HG03571 (cell line): ENCODE measurements around the gene DDI2.

ENCODE experiments used
- ATAC-seq: cut with Tn5 transposase; IDR thresholded peaks from one replicate; pipeline ENCODE4 v1.9.1; 2021; ENCODE audit not compliant: unreplicated experiment

Gene DDI2

GRCh38 chr1:15605398-15606383, 11.6 kb upstream of the DDI2 start:
- no peak for ATAC-seq

GRCh38 chr1:15609631-15610030, 7.6 kb upstream of the DDI2 start:
- no peak for ATAC-seq

GRCh38 chr1:15610167-15610566, 7.1 kb upstream of the DDI2 start:
- no peak for ATAC-seq

GRCh38 chr1:15616373-15617172, 685 bp upstream of the DDI2 start:
- ATAC-seq = no peak

GRCh38 chr1:15618077-15618654, 908 bp downstream of the DDI2 start:
- ATAC-seq = peak; percentile 35

- no peak for ATAC-seq
Observed at GRCh38 chr1:15618655-15619525, 1.6 kb downstream of the DDI2 start.

- no peak for ATAC-seq
Observed at GRCh38 chr1:15620155-15620545, 2.9 kb downstream of the DDI2 start.

- ATAC-seq = no peak
Observed at GRCh38 chr1:15620902-15621682, 3.8 kb downstream of the DDI2 start.

- ATAC-seq = no peak
Observed at GRCh38 chr1:15621975-15622374, 4.7 kb downstream of the DDI2 start.

- no peak for ATAC-seq
Observed at GRCh38 chr1:15622712-15623373, 5.6 kb downstream of the DDI2 start.

- no peak for ATAC-seq
Observed at GRCh38 chr1:15623435-15623834, 6.2 kb downstream of the DDI2 start.

GRCh38 chr1:15624133-15624714, 7.0 kb downstream of the DDI2 start:
- ATAC-seq = no peak

GRCh38 chr1:15625056-15625917, 8.0 kb downstream of the DDI2 start:
- ATAC-seq = no peak

GRCh38 chr1:15626269-15626950, 9.2 kb downstream of the DDI2 start:
- no peak for ATAC-seq

- peak; percentile 73 for ATAC-seq
Observed at GRCh38 chr1:15627343-15627988, 10.2 kb downstream of the DDI2 start.

GRCh38 chr1:15628003-15628402, 10.7 kb downstream of the DDI2 start:
- peak; percentile 34 for ATAC-seq
